ENCODE results near the gene UMPS.

DNA sequence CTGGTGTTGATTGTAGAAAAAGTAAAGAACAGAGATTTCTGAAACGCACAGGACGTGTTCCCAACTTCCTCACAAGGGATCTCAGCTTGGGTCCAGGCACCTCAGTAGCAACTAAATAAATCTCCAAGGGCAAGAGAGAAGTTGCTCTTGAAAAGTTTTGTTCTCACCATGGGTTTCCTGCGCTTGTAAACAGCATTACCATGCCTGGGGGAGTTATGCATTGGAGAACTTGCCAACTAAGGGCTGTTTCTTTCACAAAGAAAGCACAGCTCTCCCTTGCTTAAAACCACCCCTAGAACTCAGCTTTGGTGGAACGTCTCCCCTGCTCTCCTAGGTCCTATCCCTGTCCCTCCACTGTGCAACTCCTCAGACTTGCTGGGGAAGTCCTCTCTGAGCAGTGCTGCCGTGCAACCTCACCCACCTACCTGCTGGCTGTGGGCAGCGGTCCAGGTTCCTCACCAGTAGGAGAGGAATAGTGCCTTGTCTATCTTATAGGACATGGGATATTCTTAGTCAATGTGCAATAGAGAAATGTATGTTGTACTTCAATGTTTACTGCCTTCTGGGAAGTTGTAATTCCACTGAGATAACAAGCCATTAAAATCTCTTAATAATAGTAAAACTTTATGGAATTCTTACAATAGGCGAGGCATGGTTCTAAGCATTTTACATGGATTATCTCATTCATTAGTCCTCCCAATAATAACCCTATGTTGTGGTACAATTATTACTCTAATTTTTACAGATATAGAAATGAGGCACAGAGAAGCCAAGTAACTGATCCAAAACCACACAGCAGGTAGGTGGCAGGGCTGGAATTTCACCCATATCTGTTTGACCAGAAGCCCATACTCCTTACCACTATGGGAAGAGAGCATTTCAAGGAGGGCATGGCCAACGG, 51.5 kb downstream of the UMPS start:
- TF ChIP-seq, protein P1, sequence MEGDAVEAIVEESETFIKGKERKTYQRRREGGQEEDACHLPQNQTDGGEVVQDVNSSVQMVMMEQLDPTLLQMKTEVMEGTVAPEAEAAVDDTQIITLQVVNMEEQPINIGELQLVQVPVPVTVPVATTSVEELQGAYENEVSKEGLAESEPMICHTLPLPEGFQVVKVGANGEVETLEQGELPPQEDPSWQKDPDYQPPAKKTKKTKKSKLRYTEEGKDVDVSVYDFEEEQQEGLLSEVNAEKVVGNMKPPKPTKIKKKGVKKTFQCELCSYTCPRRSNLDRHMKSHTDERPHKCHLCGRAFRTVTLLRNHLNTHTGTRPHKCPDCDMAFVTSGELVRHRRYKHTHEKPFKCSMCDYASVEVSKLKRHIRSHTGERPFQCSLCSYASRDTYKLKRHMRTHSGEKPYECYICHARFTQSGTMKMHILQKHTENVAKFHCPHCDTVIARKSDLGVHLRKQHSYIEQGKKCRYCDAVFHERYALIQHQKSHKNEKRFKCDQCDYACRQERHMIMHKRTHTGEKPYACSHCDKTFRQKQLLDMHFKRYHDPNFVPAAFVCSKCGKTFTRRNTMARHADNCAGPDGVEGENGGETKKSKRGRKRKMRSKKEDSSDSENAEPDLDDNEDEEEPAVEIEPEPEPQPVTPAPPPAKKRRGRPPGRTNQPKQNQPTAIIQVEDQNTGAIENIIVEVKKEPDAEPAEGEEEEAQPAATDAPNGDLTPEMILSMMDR (IDR thresholded peaks at IDR 0.05): no peak
- TF ChIP-seq TAF1 (IDR thresholded peaks at IDR 0.05; ENCODE audit: borderline replicate concordance, low read depth, low read length) (no peak), POLR2AphosphoS5 (IDR thresholded peaks at IDR 0.05; ENCODE audit: low read depth, low read length) (no peak), PBX3 (IDR thresholded peaks at IDR 0.05) (no peak), JUND (IDR thresholded peaks at IDR 0.05) (no peak), FOSL2 (IDR thresholded peaks at IDR 0.05; ENCODE audit: borderline replicate concordance, low read depth) (no peak), YY1 (IDR thresholded peaks at IDR 0.05; ENCODE audit: low read depth) (no peak), EZH2phosphoT487 (IDR thresholded peaks at IDR 0.05; ENCODE audit: borderline replicate concordance, low read depth) (no peak)
